H1 (cell line): ENCODE results near the gene ABLIM1. TPM values are rescaled to one million over a fixed set of nuclear protein-coding genes. Genes with fewer than 3 reads are reported as not detected.

Source experiments
- CTCF ChIA-PET: fragments of 300-600 bp; sonication (Branson Sonifier 250); formaldehyde crosslinking; loops from one replicate; lab custom pipeline; 2021; ENCODE audit not compliant: partially characterized antibody; lab: Charles Lee
- POLR2A ChIA-PET: fragments of 300-600 bp; sonication (Branson Sonifier 250); formaldehyde crosslinking; loops from one replicate; lab custom pipeline; 2021; ENCODE audit warnings: inconsistent platforms; ENCODE audit not compliant: partially characterized antibody; lab: Charles Lee
- DNase-seq, 2 experiments: peaks; one replicate each; pipeline versions ENCODE4 v3.0.0 to v3.0.0-alpha.2; 2010 to 2022; ENCODE audit warnings: low spot score in 2 of 2, low read depth in 1 of 2, mixed read lengths in 1 of 2
- FAIRE-seq: peaks from 2 replicates; lab custom pipeline; 2011; peaks lifted over from hg19 to GRCh38; lab: Jason Lieb, UNC
- H2AFZ ChIP-seq: 2 replicates; pipeline ENCODE4 v1.8.1; 2012; ENCODE audit warnings: low read length, inconsistent platforms
- H2AK5ac ChIP-seq: 2 replicates; pipeline ENCODE4 v1.6.1; 2013; ENCODE audit warnings: low read depth, low read length
- H2BK120ac ChIP-seq: replicated peaks from 2 replicates; pipeline ENCODE3; 2013; ENCODE audit warnings: low read depth, low read length, inconsistent platforms
- H2BK12ac ChIP-seq: 2 replicates; pipeline ENCODE4 v1.6.1; 2013; ENCODE audit warnings: low read depth, low read length
- H2BK15ac ChIP-seq: 2 replicates; pipeline ENCODE4 v1.6.1; 2013; ENCODE audit warnings: low read length
- H2BK20ac ChIP-seq: 2 replicates; pipeline ENCODE4 v1.6.1; 2013; ENCODE audit warnings: low read length
- H2BK5ac ChIP-seq: 2 replicates; pipeline ENCODE4 v1.6.1; 2013; ENCODE audit warnings: low read depth, low read length
- H3K14ac ChIP-seq: 2 replicates; pipeline ENCODE4 v1.6.1; 2013; ENCODE audit warnings: inconsistent platforms; ENCODE audit not compliant: insufficient read length
- H3K18ac ChIP-seq: 2 replicates; pipeline ENCODE4 v1.6.1; 2013; ENCODE audit warnings: low read length; ENCODE audit errors: extremely low read depth
- H3K23ac ChIP-seq: 2 replicates; pipeline ENCODE4 v1.6.1; 2013; ENCODE audit warnings: inconsistent platforms; ENCODE audit not compliant: insufficient read length
- H3K23me2 ChIP-seq: 2 replicates; pipeline ENCODE4 v1.6.1; 2013; ENCODE audit warnings: low read depth, low read length
- H3K27ac ChIP-seq: 2 replicates; pipeline ENCODE4 v1.6.1; 2011; ENCODE audit warnings: low read depth, low read length, inconsistent platforms
- H3K27me3 ChIP-seq, 4 experiments: replicated peaks in 1 of 4; 1 replicate in 1 of 4; 2 replicates in 3 of 4; pipeline versions ENCODE4 v1.6.1 to v1.8.1; 2011 to 2013; ENCODE audit warnings: low read length in 3 of 4, mild to moderate bottlenecking in 3 of 4, inconsistent platforms in 2 of 4, mixed read lengths in 2 of 4, moderate library complexity in 1 of 4; ENCODE audit not compliant: control insufficient read depth in 3 of 4, insufficient read depth in 3 of 4; ENCODE audit errors: extremely low read depth in 1 of 4
- H3K36me3 ChIP-seq, 4 experiments: 2 replicates each; pipeline versions ENCODE4 v1.6.1 to v1.8.1; 2011 to 2013; ENCODE audit warnings: mild to moderate bottlenecking in 4 of 4, low read length in 3 of 4, moderate library complexity in 2 of 4, control low read depth in 1 of 4, inconsistent platforms in 1 of 4; ENCODE audit not compliant: insufficient read depth in 4 of 4, control insufficient read depth in 2 of 4
- H3K4ac ChIP-seq: replicated peaks from 2 replicates; pipeline ENCODE3; 2013; ENCODE audit warnings: low read length, low read depth, mixed read lengths, inconsistent platforms; ENCODE audit not compliant: insufficient read length
- H3K4me1 ChIP-seq, 4 experiments: replicated peaks in 1 of 4; 1 replicate in 1 of 4; 2 replicates in 3 of 4; pipeline versions ENCODE4 v1.6.1 to v1.8.1; 2011 to 2013; ENCODE audit warnings: low read length in 3 of 4, inconsistent platforms in 2 of 4, mixed read lengths in 1 of 4; ENCODE audit not compliant: insufficient read depth in 4 of 4, control insufficient read depth in 3 of 4
- H3K4me2 ChIP-seq, 2 experiments: 2 replicates each; pipeline versions ENCODE4 v1.6.1 to v1.8.1; 2011 to 2013; ENCODE audit warnings: low read depth in 2 of 2, low read length in 2 of 2, control low read depth in 1 of 2, inconsistent platforms in 1 of 2, mild to moderate bottlenecking in 1 of 2; ENCODE audit not compliant: insufficient read depth in 1 of 2
- H3K4me3 ChIP-seq, 4 experiments: fragments of 200-600, 300-600 bp in 1 of 4; sonication (generic), shearing (Covaris generic), sonication (Bioruptor Twin) in 1 of 4; 2 replicates each; pipeline versions ENCODE4 v1.5.1 to v1.8.1; 2011 to 2016; ENCODE audit warnings: low read length in 4 of 4, low read depth in 3 of 4, control low read depth in 2 of 4, inconsistent platforms in 2 of 4, mild to moderate bottlenecking in 2 of 4, mixed read lengths in 1 of 4, moderate library complexity in 1 of 4; ENCODE audit not compliant: insufficient read depth in 2 of 4; ENCODE audit errors: extremely low read depth in 1 of 4
- H3K56ac ChIP-seq: replicated peaks from 2 replicates; pipeline ENCODE3; 2013; ENCODE audit warnings: low read depth, mild to moderate bottlenecking, mixed read lengths, low read length, inconsistent platforms; ENCODE audit not compliant: insufficient read length
- H3K79me1 ChIP-seq: 2 replicates; pipeline ENCODE4 v1.6.1; 2013; ENCODE audit warnings: low read depth, low read length, control low read depth
- H3K79me2 ChIP-seq, 2 experiments: 2 replicates each; pipeline versions ENCODE4 v1.6.1 to v1.8.1; 2012 to 2013; ENCODE audit warnings: low read length in 2 of 2, mild to moderate bottlenecking in 2 of 2, inconsistent platforms in 1 of 2; ENCODE audit not compliant: insufficient read depth in 2 of 2, control insufficient read depth in 1 of 2
- H3K9ac ChIP-seq, 4 experiments: replicated peaks in 1 of 4; 1 replicate in 1 of 4; 2 replicates in 3 of 4; pipeline versions ENCODE4 v1.6.1 to v1.8.1; 2011 to 2013; ENCODE audit warnings: low read depth in 3 of 4, low read length in 3 of 4, control low read depth in 2 of 4, mild to moderate bottlenecking in 2 of 4, moderate library complexity in 2 of 4, inconsistent platforms in 1 of 4; ENCODE audit errors: extremely low read depth in 1 of 4
- H3K9me3 ChIP-seq, 2 experiments: 2 replicates each; pipeline versions ENCODE4 v1.6.1 to v1.8.1; 2012 to 2013; ENCODE audit warnings: mild to moderate bottlenecking in 2 of 2, moderate library complexity in 2 of 2, control low read depth in 1 of 2, inconsistent platforms in 1 of 2, low read depth in 1 of 2, low read length in 1 of 2, mixed read lengths in 1 of 2; ENCODE audit not compliant: insufficient read depth in 2 of 2
- H4K20me1 ChIP-seq, 2 experiments: replicated peaks in 1 of 2; 2 replicates each; pipeline versions ENCODE3 to v1.8.1; 2011 to 2013; ENCODE audit warnings: inconsistent platforms in 2 of 2, low read length in 2 of 2, mild to moderate bottlenecking in 1 of 2; ENCODE audit not compliant: insufficient read depth in 2 of 2, control insufficient read depth in 1 of 2
- H4K5ac ChIP-seq: 2 replicates; pipeline ENCODE4 v1.6.1; 2013; ENCODE audit warnings: low read length, low read depth, mixed read lengths, inconsistent platforms; ENCODE audit not compliant: insufficient read length
- H4K8ac ChIP-seq: 2 replicates; pipeline ENCODE4 v1.8.0; 2013; ENCODE audit warnings: mild to moderate bottlenecking, moderate library complexity, low read length, inconsistent platforms; ENCODE audit not compliant: insufficient read depth; ENCODE audit errors: extremely low read depth
- H4K91ac ChIP-seq: replicated peaks from 2 replicates; pipeline ENCODE3; 2013; ENCODE audit warnings: low read length, mixed read lengths, inconsistent platforms; ENCODE audit not compliant: insufficient read length
- BACH1 ChIP-seq: IDR thresholded peaks from 2 replicates; pipeline ENCODE4 v1.6.1; 2012; ENCODE audit warnings: low read length, improper control_type of control experiment
- CREB1 ChIP-seq: IDR thresholded peaks from 2 replicates; pipeline ENCODE4 v1.6.1; 2012; ENCODE audit warnings: inconsistent platforms
- EGR1 ChIP-seq: IDR thresholded peaks from 2 replicates; pipeline ENCODE4 v1.6.1; 2011; ENCODE audit warnings: low read depth, low read length, borderline replicate concordance
- TAF7 ChIP-seq: optimal IDR thresholded peaks from 2 replicates; pipeline ENCODE3; 2011; ENCODE audit warnings: low read depth, mild to moderate bottlenecking, inconsistent platforms, low read length, moderate library complexity, borderline replicate concordance
- WGBS, 2 experiments: shearing (Covaris generic) in 1 of 2; methylation state at CpG; one replicate each; pipeline versions ENCODE4 v1.1.6 to v1.1.7; 2013 to 2015; ENCODE audit warnings: low lambda C conversion rate in 2 of 2, mixed read lengths in 2 of 2, inconsistent platforms in 1 of 2, low coverage in 1 of 2, missing lambda C conversion rate in 1 of 2; ENCODE audit not compliant: insufficient replicate concordance in 2 of 2, insufficient coverage in 1 of 2, insufficient read length in 1 of 2; ENCODE audit errors: extremely low coverage in 1 of 2, missing lambda C conversion rate in 1 of 2; 5-methylcytosine and 5-hydroxymethylcytosine counted together
- polyA plus RNA-seq, 7 experiments: library from polyadenylated mRNA; depleted of rRNA in 3 of 7; stranded (reverse) in 5 of 7; unstranded in 2 of 7; fragments of >200 nt in 5 of 7; fragments of 200-250 nt in 2 of 7; gene quantifications; 1 replicate in 5 of 7; 2 replicates in 1 of 7; 4 replicates in 1 of 7; pipeline versions ENCODE4 v1.2.1 to v1.2.3, GENCODE V29; 2011 to 2013; ENCODE audit warnings: missing spikeins in 2 of 7, mixed read lengths in 2 of 7
- total RNA-seq: library from RNA; stranded (reverse); fragmentation: NEBNext Ultra II Directional; extraction: Animal tissue kit (Norgen Biotek cat#: 25700); gene quantifications from 2 replicates; pipeline ENCODE4 v1.2.1, GENCODE V29; 2021
- TF ChIP-seq, protein P1 (sequence below): IDR thresholded peaks from 2 replicates; pipeline ENCODE4 v1.6.1; 2011; ENCODE audit warnings: low read depth, mild to moderate bottlenecking, low read length; ENCODE audit not compliant: insufficient read depth

The ABLIM1 gene
- total and polyA plus RNA-seq, 2 of the 8 experiments (the other 6 are each of a cell fraction or from before 2014, with no cell fraction given): 51.2 to 51.7 TPM

DNA sequence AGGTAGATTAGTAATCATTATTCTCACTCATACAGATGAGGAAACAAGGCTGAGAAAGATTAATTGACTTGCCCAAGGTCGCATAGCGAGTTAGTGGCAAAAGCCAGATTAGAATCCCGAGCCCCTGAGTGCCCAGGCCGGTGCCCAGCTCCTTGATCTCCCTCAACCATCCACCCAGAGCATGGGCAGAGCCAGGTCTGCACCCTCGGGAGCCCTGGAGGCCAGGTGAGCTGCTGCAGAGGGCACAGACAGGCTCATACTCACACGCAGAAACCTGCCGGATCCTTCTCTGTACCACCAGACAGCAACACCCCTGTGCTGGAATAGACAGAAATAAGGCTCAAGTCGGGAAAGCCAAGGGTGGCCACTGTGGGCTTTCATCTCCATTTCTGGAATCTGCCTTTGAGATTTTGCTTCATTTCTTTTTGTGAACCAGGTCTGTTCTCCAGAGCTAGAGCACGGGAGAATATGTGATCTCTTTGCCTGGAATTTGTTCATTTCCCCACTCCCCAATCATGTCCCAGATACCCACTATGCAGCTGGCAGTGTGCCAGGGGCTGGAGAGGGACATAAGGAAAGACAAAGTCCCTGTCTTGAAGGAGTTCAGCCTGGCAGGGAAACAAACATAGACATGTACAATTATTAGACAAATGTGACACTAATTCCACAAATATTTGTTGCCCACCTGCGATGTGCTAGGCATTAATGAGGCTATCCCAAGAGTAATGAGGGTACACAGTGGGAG lies 259.3 kb downstream of the ABLIM1 start:
- Histone ChIP-seq H3K36me3 (no peaks in the 10 kb centered on the region), H3K23me2 (peaks cover 7% of the 10 kb centered on the region; the same call in 1 of the 2 replicates), H2AFZ (no peak overlapping the region), H3K4ac (no peak overlapping the region), H3K56ac (no peak overlapping the region), H3K23ac (no peak overlapping the region), H3K4me1 (peaks cover 0 to 10% (median 4%) of the 10 kb centered on the region in 4 experiments; a peak in 6 of 7 replicates), H3K79me2 (no peaks in the 10 kb centered on the region), H3K9ac (no peak overlapping the region), H3K9me3 (no peaks in the 10 kb centered on the region), H3K27me3 (peaks cover under 1 to 9% (median 6%) of the 10 kb centered on the region in 4 experiments; a peak in 6 of 7 replicates), H4K91ac (no peak overlapping the region), H3K4me3 (no peak overlapping the region), H2BK12ac (no peak overlapping the region), H2BK15ac (no peak overlapping the region), H4K20me1 (no peaks in the 10 kb centered on the region), H2AK5ac (no peak overlapping the region), H3K4me2 (no peak overlapping the region), H2BK120ac (no peak overlapping the region), H3K14ac (no peak overlapping the region), H3K18ac (no peak overlapping the region), H3K27ac (no peak overlapping the region), H2BK5ac (no peak overlapping the region), H4K5ac (no peak overlapping the region), H2BK20ac (no peak overlapping the region), H3K79me1 (no peaks in the 10 kb centered on the region), H4K8ac (no peak overlapping the region)
- 90% methylated on average over 10 of the region's 10 CpGs; no CpG with 5 or more reads in 1 of the 2 experiments for WGBS, 2 experiments
- DNase-seq: no peak
- CTCF ChIA-PET: interaction anchor here (0.8 to 7.0 kb wide), 10 partner anchors 11 to 149 kb away, joined by 3 to 98 read pairs (median 4); no protein-coding TSS in a partner anchor
- POLR2A ChIA-PET: no interaction called here
- FAIRE-seq: no peak
- TF ChIP-seq TAF7: no peak
- TF ChIP-seq, protein P1, sequence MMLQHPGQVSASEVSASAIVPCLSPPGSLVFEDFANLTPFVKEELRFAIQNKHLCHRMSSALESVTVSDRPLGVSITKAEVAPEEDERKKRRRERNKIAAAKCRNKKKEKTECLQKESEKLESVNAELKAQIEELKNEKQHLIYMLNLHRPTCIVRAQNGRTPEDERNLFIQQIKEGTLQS: no peak
- no peak for TF ChIP-seq BACH1
- TF ChIP-seq EGR1: no peak
- no peak for TF ChIP-seq CREB1
